Measurements from ENCODE around the gene GMDS. TPM values are rescaled to one million over a fixed set of nuclear protein-coding genes. Genes with fewer than 3 reads are reported as not detected.

The GMDS gene
- polyA plus RNA-seq, 1 donor (not counting 4 experiments of a cell fraction or from before 2014, with no cell fraction given), result 22.1 TPM

- Histone ChIP-seq H2AFZ (ENCODE audit: control insufficient read depth, low read length) (no peak overlapping the region), H3K9me3 (ENCODE audit: control insufficient read depth, low read depth, low read length) (no peaks in the 10 kb centered on the region), H3K4me1 (ENCODE audit: control insufficient read depth, extremely low read depth, insufficient read depth, low read length) (no peaks in the 10 kb centered on the region), H4K20me1 (ENCODE audit: control insufficient read depth, extremely low read depth, insufficient read depth, low read length) (no peaks in the 10 kb centered on the region), H3K9me1 (ENCODE audit: control insufficient read depth, extremely low read depth, insufficient read depth, low read length) (no peaks in the 10 kb centered on the region), H3K9ac (ENCODE audit: control insufficient read depth, extremely low read depth, insufficient read depth, low read length) (no peak overlapping the region), H3K27ac (ENCODE audit: control insufficient read depth, insufficient read depth, low read length) (no peak overlapping the region), H3K79me2 (ENCODE audit: control insufficient read depth, insufficient read depth, low read length) (no peaks in the 10 kb centered on the region), H3K27me3 (ENCODE audit: control insufficient read depth, extremely low read depth, insufficient read depth, low read length) (no peaks in the 10 kb centered on the region), H3K36me3 (ENCODE audit: control insufficient read depth in 2 of 2, extremely low read depth in 1 of 2, insufficient read depth in 2 of 2, low read length in 2 of 2) (no peaks in the 10 kb centered on the region), H3K4me3 (ENCODE audit: control insufficient read depth in 2 of 3, extremely low read depth in 1 of 3, insufficient read depth in 2 of 3, low read depth in 1 of 3, low read length in 3 of 3) (no peak overlapping the region), H3K4me2 (ENCODE audit: control insufficient read depth, extremely low read depth, insufficient read depth, low read depth, low read length) (no peak overlapping the region)
- TF ChIP-seq EZH2 (IDR thresholded peaks at IDR 0.05; ENCODE audit: low read length) (no peak), CTCF (optimal IDR thresholded peaks at IDR 0.05 in 1 of 3, IDR thresholded peaks at IDR 0.05 in 1 of 3, conservative IDR thresholded peaks at IDR 0.05 in 1 of 3; ENCODE audit: extremely low read depth in 1 of 3, insufficient read depth in 2 of 3, low read length in 3 of 3) (no peak)
- no peak for DNase-seq (ENCODE audit: low read depth, low spot score)
- dilution Hi-C loops (cut with MboI; ENCODE audit: extremely low pct_ligation_motif_present, low sequenced_read_pairs), result no loop called here
- no peak for FAIRE-seq
Observed at GRCh38 chr6:1784422-1784884, 461.0 kb downstream of the GMDS start.

DNA sequence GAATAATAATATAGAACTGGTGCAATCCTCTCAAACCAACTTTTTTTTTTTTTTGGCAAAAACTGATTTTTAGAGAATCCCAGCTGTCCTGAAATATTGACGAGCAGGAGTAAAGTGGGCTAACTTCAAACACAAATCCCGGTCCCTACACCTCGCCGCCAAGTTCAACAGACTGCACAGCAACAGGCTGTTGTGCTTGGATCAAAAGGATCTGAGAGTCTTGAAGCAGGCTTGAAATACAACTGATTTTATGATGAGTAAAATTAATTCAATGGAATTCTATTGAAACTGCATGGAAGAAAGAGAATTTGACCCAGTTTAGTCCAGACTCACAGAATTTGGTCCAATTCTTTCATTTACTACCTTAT is 463.6 kb downstream of the GMDS start:
- no peaks in the 10 kb centered on the region for H4K20me1 ChIP-seq (ENCODE audit: control insufficient read depth, extremely low read depth, insufficient read depth, low read length)
- no peak overlapping the region for H3K4me3 ChIP-seq (ENCODE audit: control insufficient read depth in 2 of 3, extremely low read depth in 1 of 3, insufficient read depth in 2 of 3, low read depth in 1 of 3, low read length in 3 of 3)
- H3K27ac ChIP-seq (ENCODE audit: control insufficient read depth, insufficient read depth, low read length), result no peak overlapping the region
- FAIRE-seq (no peak), DNase-seq (ENCODE audit: low read depth, low spot score) (no peak)
- no peaks in the 10 kb centered on the region for H3K79me2 ChIP-seq (ENCODE audit: control insufficient read depth, insufficient read depth, low read length)
- H3K4me1 ChIP-seq (ENCODE audit: control insufficient read depth, extremely low read depth, insufficient read depth, low read length), result no peaks in the 10 kb centered on the region
- H3K9me1 ChIP-seq (ENCODE audit: control insufficient read depth, extremely low read depth, insufficient read depth, low read length), result no peaks in the 10 kb centered on the region
- H3K27me3 ChIP-seq (ENCODE audit: control insufficient read depth, extremely low read depth, insufficient read depth, low read length), result no peaks in the 10 kb centered on the region
- dilution Hi-C loops (cut with MboI; ENCODE audit: extremely low pct_ligation_motif_present, low sequenced_read_pairs), result no loop called here
- H2AFZ ChIP-seq (ENCODE audit: control insufficient read depth, low read length), result no peak overlapping the region
- H3K36me3 ChIP-seq (ENCODE audit: control insufficient read depth in 2 of 2, extremely low read depth in 1 of 2, insufficient read depth in 2 of 2, low read length in 2 of 2), result no peaks in the 10 kb centered on the region
- no peaks in the 10 kb centered on the region for H3K9me3 ChIP-seq (ENCODE audit: control insufficient read depth, low read depth, low read length)
- no peak overlapping the region for H3K4me2 ChIP-seq (ENCODE audit: control insufficient read depth, extremely low read depth, insufficient read depth, low read depth, low read length)
- TF ChIP-seq CTCF (optimal IDR thresholded peaks at IDR 0.05 in 1 of 3, IDR thresholded peaks at IDR 0.05 in 1 of 3, conservative IDR thresholded peaks at IDR 0.05 in 1 of 3; ENCODE audit: extremely low read depth in 1 of 3, insufficient read depth in 2 of 3, low read length in 3 of 3), result no peak
- no peak for TF ChIP-seq EZH2 (IDR thresholded peaks at IDR 0.05; ENCODE audit: low read length)
- H3K9ac ChIP-seq (ENCODE audit: control insufficient read depth, extremely low read depth, insufficient read depth, low read length), result no peak overlapping the region

Measured in keratinocyte (primary cell).